K562 (cell line): ENCODE data around the gene PROKR1. TPM values are rescaled to one million over a fixed set of nuclear protein-coding genes. Genes with fewer than 3 reads are reported as not detected.
A peak's percentile ranks its signal among the peaks of the same experiment; 100 is the strongest.

ENCODE experiments used
- ATAC-seq: fragments of 200-7000 bp; cut with Tn5 transposase; 3 replicates; pipeline ENCODE4 v1.9.1; 2020; ENCODE audit warnings: moderate library complexity
- BruUV-seq: library from RNA; stranded (reverse); fragments of 400-500 nt; replicated peaks from 2 replicates; lab custom pipeline; 2021; lab: Mats Ljungman, UMichigan
- CTCF ChIA-PET: fragments of 300-600 bp; formaldehyde crosslinking; extraction: SDS; loops from one replicate; lab custom pipeline; 2021; ENCODE audit warnings: low intra/inter-chr PET ratio; lab: Yijun Ruan, JAX
- POLR2A ChIA-PET: fragments of 300-600, 350-650 bp; sonication (Branson Sonifier 250); formaldehyde crosslinking; extraction: SDS; loops from one replicate; lab custom pipeline; 2021; ENCODE audit warnings: antibody characterized with exemption, inconsistent platforms; lab: Yijun Ruan, JAX
- DNase-seq, 4 experiments: peaks; one replicate each; pipeline versions ENCODE4 v3.0.0 to v3.0.0-alpha.2; 2011 to 2018; ENCODE audit warnings: low spot score in 3 of 4, mixed read lengths in 3 of 4; ENCODE audit errors: extremely low read depth in 1 of 4
- FAIRE-seq: peaks from 2 replicates; lab custom pipeline; 2011; peaks lifted over from hg19 to GRCh38; lab: Jason Lieb, UNC
- H2AFZ ChIP-seq: 2 replicates; pipeline ENCODE4 v1.6.0; 2011; ENCODE audit warnings: low read depth, low read length, control low read depth, inconsistent platforms
- H3K27ac ChIP-seq: fragments of 200-600 bp; 3 replicates; pipeline ENCODE4 v1.8.0; 2011; ENCODE audit warnings: low read depth, mild to moderate bottlenecking, control low read depth, inconsistent platforms, low read length, moderate library complexity, mixed read lengths; ENCODE audit errors: extremely low read depth
- H3K27me3 ChIP-seq, 2 experiments: fragments of 300-600 bp in 1 of 2; 2 replicates in 1 of 2; 3 replicates in 1 of 2; pipeline versions ENCODE4 v1.6.0 to v1.8.0; 2011; ENCODE audit warnings: inconsistent platforms in 2 of 2, low read length in 2 of 2, mild to moderate bottlenecking in 1 of 2, mixed read lengths in 1 of 2, moderate library complexity in 1 of 2; ENCODE audit not compliant: control insufficient read depth in 2 of 2, insufficient read depth in 2 of 2
- H3K36me3 ChIP-seq: fragments of 300-600 bp; 3 replicates; pipeline ENCODE4 v1.8.0; 2011; ENCODE audit warnings: mild to moderate bottlenecking, low read length, inconsistent platforms; ENCODE audit not compliant: control insufficient read depth, insufficient read depth
- H3K4me1 ChIP-seq, 2 experiments: fragments of 200-600 bp in 1 of 2; replicated peaks in 1 of 2; 2 replicates in 1 of 2; 3 replicates in 1 of 2; pipeline versions ENCODE4 v1.5.1 to v1.8.0; 2011; ENCODE audit warnings: inconsistent platforms in 2 of 2, low read length in 2 of 2, mild to moderate bottlenecking in 1 of 2, mixed read lengths in 1 of 2, moderate library complexity in 1 of 2; ENCODE audit not compliant: control insufficient read depth in 2 of 2, insufficient read depth in 2 of 2
- H3K4me2 ChIP-seq: 2 replicates; pipeline ENCODE4 v1.6.1; 2011; ENCODE audit warnings: low read length, control low read depth, inconsistent platforms, mixed read lengths; ENCODE audit not compliant: insufficient read depth
- H3K4me3 ChIP-seq: fragments of 200-600 bp; sonication (generic), shearing (Covaris generic); 2 replicates; pipeline ENCODE4 v1.5.1; 2016; ENCODE audit warnings: control low read depth, inconsistent platforms
- H3K79me2 ChIP-seq: fragments of 200-600 bp; 3 replicates; pipeline ENCODE4 v1.8.0; 2011; ENCODE audit warnings: low read length, inconsistent platforms; ENCODE audit not compliant: control insufficient read depth, insufficient read depth
- H3K9ac ChIP-seq, 2 experiments: 2 replicates each; pipeline versions ENCODE4 v1.6.0 to v1.6.1; 2011; ENCODE audit warnings: low read depth in 2 of 2, low read length in 2 of 2, control low read depth in 1 of 2, inconsistent platforms in 1 of 2, mild to moderate bottlenecking in 1 of 2, mixed read lengths in 1 of 2; ENCODE audit not compliant: insufficient read depth in 1 of 2
- H3K9me1 ChIP-seq: one replicate; pipeline ENCODE4 v1.6.0; 2011; ENCODE audit warnings: inconsistent platforms, mild to moderate bottlenecking, low read length, moderate library complexity; ENCODE audit not compliant: control insufficient read depth, insufficient read depth
- H3K9me3 ChIP-seq: replicated peaks from 2 replicates; pipeline ENCODE4 v1.5.1; 2011; ENCODE audit warnings: low read depth, low read length, inconsistent platforms; ENCODE audit not compliant: control insufficient read depth, insufficient read depth
- H4K20me1 ChIP-seq: replicated peaks from 2 replicates; pipeline ENCODE4 v1.6.1; 2011; ENCODE audit warnings: low read length, inconsistent platforms, mixed read lengths; ENCODE audit not compliant: control insufficient read depth, insufficient read depth
- ARID4B ChIP-seq: sonication (generic); formaldehyde crosslinking; IDR thresholded peaks from 2 replicates; pipeline ENCODE4 v1.8.0; 2022; ENCODE audit warnings: mild to moderate bottlenecking, missing genetic modification reagents
- ATF1 ChIP-seq, 2 experiments: fragments of 450-650 bp in 1 of 2; IDR thresholded peaks; 2 replicates each; pipeline ENCODE4 v1.6.1; 2016; ENCODE audit warnings: missing compliant biosample characterization in 1 of 2, missing genetic modification characterization in 1 of 2
- BCLAF1 ChIP-seq, 2 experiments: fragments of 450-650 bp in 1 of 2; IDR thresholded peaks; 2 replicates each; pipeline ENCODE4 v1.6.1; 2011 to 2017; ENCODE audit warnings: low read depth in 2 of 2, antibody characterized with exemption in 1 of 2, borderline replicate concordance in 1 of 2, low read length in 1 of 2, mild to moderate bottlenecking in 1 of 2, mixed read lengths in 1 of 2; ENCODE audit not compliant: control insufficient read depth in 1 of 2
- BHLHE40 ChIP-seq: IDR thresholded peaks from 2 replicates; pipeline ENCODE4 v1.6.1; 2011; ENCODE audit warnings: low read length, improper control_type of control experiment
- ELF2 ChIP-seq: fragments of 250-450 bp; sonication (Bioruptor Pico); IDR thresholded peaks from 2 replicates; pipeline ENCODE4 v1.5.0; 2021; ENCODE audit warnings: mild to moderate bottlenecking
- HNRNPUL1 ChIP-seq: fragments of 200-400 bp; formaldehyde crosslinking; IDR thresholded peaks from 2 replicates; pipeline ENCODE4 v1.6.1; 2017; ENCODE audit warnings: low read length
- MTF1 ChIP-seq: fragments of 250-450 bp; sonication (Bioruptor Pico); IDR thresholded peaks from 2 replicates; pipeline ENCODE4 v1.9.0; 2021; ENCODE audit warnings: moderate library complexity, mild to moderate bottlenecking, inconsistent platforms, borderline replicate concordance
- NKRF ChIP-seq: fragments of 450-650 bp; IDR thresholded peaks from 2 replicates; pipeline ENCODE4 v1.6.1; 2016; ENCODE audit warnings: borderline replicate concordance
- POLR3G ChIP-seq: IDR thresholded peaks from 2 replicates; pipeline ENCODE4 v1.6.1; 2011; ENCODE audit not compliant: insufficient read length, insufficient replicate concordance; ENCODE audit errors: extremely low read depth
- TRIM24 ChIP-seq, 2 experiments: fragments of 450-650 bp; IDR thresholded peaks; 2 replicates each; pipeline ENCODE4 v1.6.1; 2016
- ZFX ChIP-seq: sonication (generic); formaldehyde crosslinking; IDR thresholded peaks from 2 replicates; pipeline ENCODE4 v1.8.0; 2022; ENCODE audit warnings: mild to moderate bottlenecking, missing genetic modification reagents, moderate library complexity
- WGBS: fragments of 100-300 bp; shearing (Covaris generic); methylation state at CpG from one replicate; pipeline ENCODE4 v1.1.6; 2016; ENCODE audit warnings: low coverage, mixed read lengths; ENCODE audit not compliant: insufficient coverage; ENCODE audit errors: missing lambda C conversion rate; 5-methylcytosine and 5-hydroxymethylcytosine counted together
- in situ Hi-C: fragments of 300-500 bp; cut with MboI; formaldehyde crosslinking; loops from 4 replicates; pipeline ENCODE4 v1.15.0; 2018; ENCODE audit warnings: inconsistent platforms, mixed read lengths
- intact Hi-C: fragments of 100-400 bp; cut with micrococcal nuclease; formaldehyde crosslinking; loops from 2 replicates; pipeline ENCODE4 v1.14.2; 2022
- polyA plus RNA-seq, 8 experiments: library from polyadenylated mRNA; depleted of rRNA in 4 of 8; stranded (reverse) in 5 of 8; unstranded in 3 of 8; fragments of >200 nt; fragmentation: Nextera tagmentation in 2 of 8; fragmentation: Illumina TruSeq in 1 of 8; extraction: Ambion mirVana in 2 of 8; extraction: Trizol in 1 of 8; gene quantifications; 2 replicates each; pipeline versions ENCODE4 v1.2.1 to v1.2.3, GENCODE V29; 2011 to 2014; ENCODE audit warnings: inconsistent platforms in 1 of 8, missing spikeins in 1 of 8
- total RNA-seq, 7 experiments: library from RNA; depleted of rRNA in 6 of 7; stranded (reverse); fragments of >200 nt in 6 of 7; fragmentation: Illumina TruSeq in 2 of 7; extraction: Trizol in 2 of 7; gene quantifications; 2 replicates each; pipeline versions ENCODE4 v1.2.1 to v1.2.3, GENCODE V29; 2011 to 2021; ENCODE audit warnings: low replicate concordance in 1 of 7

The PROKR1 gene
- total and polyA plus RNA-seq, 9 of the 15 experiments (the other 6 are each of a cell fraction or from before 2014, with no cell fraction given) = 0.01 to 0.18 (median 0.09) TPM; not detected in 1

GRCh38 chr2:68594674-68595492 lies 48.5 kb upstream of the PROKR1 start:
- intact Hi-C loops = loop anchor here (5.0 to 10.0 kb wide), 3 partner anchors 60 to 120 kb away; no protein-coding TSS in a partner anchor
- Histone ChIP-seq H3K27ac (no peak overlapping the region), H2AFZ (peak overlapping the region; percentile 81), H3K9me1 (no peaks in the 10 kb centered on the region), H3K4me2 (no peak overlapping the region), H3K4me1 (peaks cover 5 to 17% of the 10 kb centered on the region in 2 experiments; a peak in 3 of 5 replicates), H3K9ac (no peak overlapping the region), H3K4me3 (no peak overlapping the region), H3K27me3 (no peaks in the 10 kb centered on the region), H3K79me2 (no peaks in the 10 kb centered on the region), H3K9me3 (no peaks in the 10 kb centered on the region), H3K36me3 (no peaks in the 10 kb centered on the region), H4K20me1 (no peaks in the 10 kb centered on the region)
- in situ Hi-C loops = no loop called here
- BruUV-seq = no TSS peak
- ChIA-PET POLR2A (interaction anchor here (0.6 to 1.5 kb wide), 7 partner anchors 18 to 325 kb away, joined by 3 to 4 read pairs (median 3); no protein-coding TSS in a partner anchor), CTCF (interaction anchor here (1.0 kb wide), 1 partner anchor 9 kb away, joined by 3 read pairs; no protein-coding TSS in a partner anchor)
- FAIRE-seq = peak; percentile 86
- DNase-seq = peak; percentile 75 to 78 (median 76)
- WGBS = 2% methylated on average over 5 of the region's 5 CpGs
- peak; percentile 86 for ATAC-seq
- TF ChIP-seq ZFX (CRISPR knock-in tag) (no peak), BHLHE40 (no peak), ARID4B (CRISPR knock-in tag) (no peak), NKRF (no peak), POLR3G (no peak), HNRNPUL1 (no peak), ATF1 (CRISPR knock-in tag; IDR thresholded peaks at IDR 0.05) (no peak), ATF1 (tag; IDR thresholded peaks at IDR 0.05) (no peak), MTF1 (CRISPR knock-in tag) (no peak), TRIM24 (IDR thresholded peaks at IDR 0.05) (no peak), BCLAF1 (IDR thresholded peaks at IDR 0.05; ENCODE audit: borderline replicate concordance in 1 of 2, control insufficient read depth in 1 of 2, low read depth in 2 of 2, low read length in 1 of 2) (no peak), ELF2 (no peak)
